Esophagus muscularis mucosa (tissue), 4 donors: ENCODE measurements around the gene ZDHHC19. TPM values are rescaled to one million over a fixed set of nuclear protein-coding genes. Genes with fewer than 3 reads are reported as not detected.
A peak's percentile ranks its signal among the peaks of the same experiment; 100 is the strongest.

Experiments used
- DNase-seq: peaks from one replicate; pipeline ENCODE4 v3.0.0-alpha.2; 2017; ENCODE audit errors: extremely low spot score
- H3K27ac ChIP-seq, 4 donors: fragments of 200-600 bp; sonication (generic); replicated peaks in 1 of 4; 1 replicate in 3 of 4; 2 replicates in 1 of 4; pipeline ENCODE4 v1.5.1; 2016 to 2019; ENCODE audit warnings: mild to moderate bottlenecking in 1 of 4
- H3K27me3 ChIP-seq, 4 donors: fragments of 200-600 bp; sonication (generic); one replicate each; pipeline versions ENCODE4 v1.5.1 to v1.6.0; 2016 to 2019
- H3K36me3 ChIP-seq, 4 donors: fragments of 200-600 bp; sonication (generic); one replicate each; pipeline ENCODE4 v1.5.1; 2016 to 2019
- H3K4me1 ChIP-seq, 4 donors: fragments of 200-600 bp; sonication (generic); one replicate each; pipeline ENCODE4 v1.5.1; 2016 to 2019
- H3K4me3 ChIP-seq, 4 donors: fragments of 200-600 bp; sonication (generic); 1 replicate in 2 of 4; 2 replicates in 2 of 4; pipeline ENCODE4 v1.5.1; 2016 to 2019; ENCODE audit warnings: mild to moderate bottlenecking in 4 of 4, moderate library complexity in 1 of 4
- H3K9me3 ChIP-seq, 4 donors: fragments of 200-600 bp; sonication (generic); 1 replicate in 3 of 4; 2 replicates in 1 of 4; pipeline ENCODE4 v1.5.1; 2016 to 2019
- CTCF ChIP-seq, 3 experiments: fragments of 200-600 bp in 2 of 3; fragments of 450-650 bp in 1 of 3; sonication (generic) in 2 of 3; IDR thresholded peaks; one replicate each; pipeline ENCODE4 v1.5.1; 2017 to 2019; ENCODE audit warnings: antibody characterized with exemption in 3 of 3, mild to moderate bottlenecking in 2 of 3, moderate library complexity in 1 of 3
- EP300 ChIP-seq: sonication (generic); formaldehyde crosslinking; IDR thresholded peaks from one replicate; pipeline ENCODE4 v1.6.1; 2017; ENCODE audit warnings: antibody characterized with exemption
- POLR2A ChIP-seq: fragments of 450-650 bp; IDR thresholded peaks from one replicate; pipeline ENCODE4 v1.6.1; 2017; ENCODE audit warnings: antibody characterized with exemption, moderate library complexity, mild to moderate bottlenecking, low read depth
- POLR2AphosphoS5 ChIP-seq, 2 donors: sonication (generic); formaldehyde crosslinking; IDR thresholded peaks; one replicate each; pipeline ENCODE4 v1.6.1; 2017; ENCODE audit warnings: antibody characterized with exemption in 2 of 2
- WGBS: methylation state at CpG from one replicate; pipeline ENCODE4 v1.1.5; 2018; 5-methylcytosine and 5-hydroxymethylcytosine counted together
- intact Hi-C: fragments of 100-400 bp; cut with DNase I; formaldehyde crosslinking; loops from one replicate; pipeline ENCODE4 v1.15.1; 2023
- total RNA-seq, 4 donors: library from RNA; depleted of rRNA; stranded (reverse); fragments of >200 nt; gene quantifications; one replicate each; pipeline versions ENCODE4 v1.1.0 to v1.2.1, GENCODE V29; 2016

ZDHHC19 gene
- total RNA-seq, 4 donors from 2014 or later, result not detected

- peaks cover 0 to 32% (median 2%) of the 10 kb centered on the region in 4 donors for H3K27me3 ChIP-seq
- peaks cover 5 to 15% (median 13%) of the 10 kb centered on the region in 4 donors for H3K4me1 ChIP-seq
- H3K4me3 ChIP-seq, result peak overlapping the region; percentile 33 to 46 (median 36)
- H3K27ac ChIP-seq, result peak overlapping the region in 2 of 4 donors; percentile 8 to 26
- H3K9me3 ChIP-seq, result no peaks in the 10 kb centered on the region
- intact Hi-C loops, result no loop called here
- TF ChIP-seq EP300 (no peak), POLR2AphosphoS5 (IDR thresholded peaks at IDR 0.05) (no peak), POLR2A (no peak), CTCF (IDR thresholded peaks at IDR 0.05) (no peak)
- H3K36me3 ChIP-seq, result no peaks in the 10 kb centered on the region
- no peak for DNase-seq
- whole genome bisulfite sequencing, result 42% methylated on average over 19 of the region's 19 CpGs
Measured at GRCh38 chr3:196219194-196219969, 8.2 kb upstream of the ZDHHC19 start.

- no peak for TF ChIP-seq EP300
- no peak for TF ChIP-seq CTCF (IDR thresholded peaks at IDR 0.05)
- no peak for TF ChIP-seq POLR2AphosphoS5 (IDR thresholded peaks at IDR 0.05)
- TF ChIP-seq POLR2A, result no peak
- 96% methylated on average over 13 of the region's 13 CpGs for WGBS
Measured at GRCh38 chr3:196218155-196218712, 7.0 kb upstream of the ZDHHC19 start.

GRCh38 chr3:196217307-196218154, 6.3 kb upstream of the ZDHHC19 start:
- H3K4me3 ChIP-seq, result no peak overlapping the region

More at GRCh38 chr3:196218155-196218712, 7.0 kb upstream of the ZDHHC19 start:
- H3K27me3 ChIP-seq, result peaks cover 0 to 32% (median 2%) of the 10 kb centered on the region in 4 donors
- no peak overlapping the region for H3K4me3 ChIP-seq
- no peak for DNase-seq
- H3K4me1 ChIP-seq, result peaks cover 5 to 15% (median 13%) of the 10 kb centered on the region in 4 donors
- H3K9me3 ChIP-seq, result no peaks in the 10 kb centered on the region
- H3K36me3 ChIP-seq, result no peaks in the 10 kb centered on the region
- intact Hi-C loops, result no loop called here
- H3K27ac ChIP-seq, result no peak overlapping the region

More at GRCh38 chr3:196217307-196218154, 6.3 kb upstream of the ZDHHC19 start:
- H3K36me3 ChIP-seq, result no peaks in the 10 kb centered on the region
- 96% methylated on average over 10 of the region's 12 CpGs for WGBS
- H3K27me3 ChIP-seq, result peaks cover 0 to 32% (median 2%) of the 10 kb centered on the region in 4 donors
- DNase-seq, result no peak
- H3K4me1 ChIP-seq, result peaks cover 5 to 15% (median 13%) of the 10 kb centered on the region in 4 donors
- intact Hi-C loops, result no loop called here
- H3K27ac ChIP-seq, result no peak overlapping the region
- no peaks in the 10 kb centered on the region for H3K9me3 ChIP-seq
- TF ChIP-seq POLR2AphosphoS5 (IDR thresholded peaks at IDR 0.05), result no peak
- no peak for TF ChIP-seq POLR2A
- no peak for TF ChIP-seq EP300
- TF ChIP-seq CTCF (IDR thresholded peaks at IDR 0.05), result no peak
